Measurements from ENCODE around the gene NPIPA7. TPM values are rescaled to one million over a fixed set of nuclear protein-coding genes. Genes with fewer than 3 reads are reported as not detected.
"Not testable (repeated sequence)": the region's sequence is repeated elsewhere in the genome, so short reads cannot be mapped to it uniquely, and the experiment has no call there.

The NPIPA7 gene
- polyA plus RNA-seq, result 1 to 10 TPM in 1 of 3 donors, under 1 TPM in 1, not detected in 1; 0.90 to 1.0 TPM

- not testable (repeated sequence) for H3K4me3 Mint-ChIP-seq; H3K4me1 Mint-ChIP-seq; H3K27me3 Mint-ChIP-seq (ENCODE audit: low read depth in 3 of 3); H3K27ac Mint-ChIP-seq; DNase-seq; H3K36me3 Mint-ChIP-seq; H3K9me3 Mint-ChIP-seq
Measured at GRCh38 chr16:16378840-16379239, at the start of gene NPIPA7. TSS of gene NPIPA7 (plus strand) at chr16:16379140. CDS start at chr16:16379245, 105 bp downstream.

GRCh38 chr16:16331466-16331865, 47.5 kb upstream of the NPIPA7 start:
- DNase-seq; H3K4me1 Mint-ChIP-seq; H3K27me3 Mint-ChIP-seq (ENCODE audit: low read depth in 3 of 3); H3K36me3 Mint-ChIP-seq; H3K4me3 Mint-ChIP-seq; H3K27ac Mint-ChIP-seq; H3K9me3 Mint-ChIP-seq: not testable (repeated sequence)

- H3K9me3 Mint-ChIP-seq; H3K27me3 Mint-ChIP-seq (ENCODE audit: low read depth in 3 of 3); H3K4me3 Mint-ChIP-seq; H3K27ac Mint-ChIP-seq; H3K36me3 Mint-ChIP-seq; H3K4me1 Mint-ChIP-seq; DNase-seq: not testable (repeated sequence)
Measured at GRCh38 chr16:16357556-16357955, 21.4 kb upstream of the NPIPA7 start.

GRCh38 chr16:16358539-16359240, 20.2 kb upstream of the NPIPA7 start:
- H3K27ac Mint-ChIP-seq; H3K36me3 Mint-ChIP-seq; DNase-seq; H3K4me3 Mint-ChIP-seq; H3K9me3 Mint-ChIP-seq; H3K4me1 Mint-ChIP-seq; H3K27me3 Mint-ChIP-seq (ENCODE audit: low read depth in 3 of 3): not testable (repeated sequence)

GRCh38 chr16:16363595-16363994, 15.3 kb upstream of the NPIPA7 start:
- H3K27me3 Mint-ChIP-seq (ENCODE audit: low read depth in 3 of 3); H3K4me1 Mint-ChIP-seq; H3K36me3 Mint-ChIP-seq; H3K9me3 Mint-ChIP-seq; H3K4me3 Mint-ChIP-seq; DNase-seq; H3K27ac Mint-ChIP-seq: not testable (repeated sequence)

- not testable (repeated sequence) for H3K27me3 Mint-ChIP-seq (ENCODE audit: low read depth in 3 of 3); H3K4me1 Mint-ChIP-seq; H3K36me3 Mint-ChIP-seq; H3K9me3 Mint-ChIP-seq; H3K4me3 Mint-ChIP-seq; DNase-seq; H3K27ac Mint-ChIP-seq
Measured at GRCh38 chr16:16364100-16364499, 14.8 kb upstream of the NPIPA7 start.

GRCh38 chr16:16364701-16365100, 14.2 kb upstream of the NPIPA7 start:
- H3K9me3 Mint-ChIP-seq; H3K27ac Mint-ChIP-seq; DNase-seq; H3K36me3 Mint-ChIP-seq; H3K4me3 Mint-ChIP-seq; H3K27me3 Mint-ChIP-seq (ENCODE audit: low read depth in 3 of 3); H3K4me1 Mint-ChIP-seq: not testable (repeated sequence)

- not testable (repeated sequence) for H3K4me3 Mint-ChIP-seq; H3K27ac Mint-ChIP-seq; DNase-seq; H3K27me3 Mint-ChIP-seq (ENCODE audit: low read depth in 3 of 3); H3K4me1 Mint-ChIP-seq; H3K9me3 Mint-ChIP-seq; H3K36me3 Mint-ChIP-seq
Measured at GRCh38 chr16:16365319-16365718, 13.6 kb upstream of the NPIPA7 start.

GRCh38 chr16:16365851-16366250, 13.1 kb upstream of the NPIPA7 start:
- not testable (repeated sequence) for H3K27me3 Mint-ChIP-seq (ENCODE audit: low read depth in 3 of 3); H3K9me3 Mint-ChIP-seq; H3K27ac Mint-ChIP-seq; H3K36me3 Mint-ChIP-seq; H3K4me3 Mint-ChIP-seq; H3K4me1 Mint-ChIP-seq; DNase-seq

- H3K27me3 Mint-ChIP-seq (ENCODE audit: low read depth in 3 of 3); H3K4me3 Mint-ChIP-seq; DNase-seq; H3K36me3 Mint-ChIP-seq; H3K4me1 Mint-ChIP-seq; H3K9me3 Mint-ChIP-seq; H3K27ac Mint-ChIP-seq: not testable (repeated sequence)
Measured at GRCh38 chr16:16366552-16367284, 12.2 kb upstream of the NPIPA7 start.

- H3K27ac Mint-ChIP-seq; H3K36me3 Mint-ChIP-seq; H3K4me3 Mint-ChIP-seq; H3K9me3 Mint-ChIP-seq; DNase-seq; H3K27me3 Mint-ChIP-seq (ENCODE audit: low read depth in 3 of 3); H3K4me1 Mint-ChIP-seq: not testable (repeated sequence)
Measured at GRCh38 chr16:16367285-16367628, 11.7 kb upstream of the NPIPA7 start.

- H3K27me3 Mint-ChIP-seq (ENCODE audit: low read depth in 3 of 3); DNase-seq; H3K36me3 Mint-ChIP-seq; H3K4me3 Mint-ChIP-seq; H3K27ac Mint-ChIP-seq; H3K9me3 Mint-ChIP-seq; H3K4me1 Mint-ChIP-seq: not testable (repeated sequence)
Measured at GRCh38 chr16:16369081-16369856, 9.7 kb upstream of the NPIPA7 start.

- DNase-seq; H3K9me3 Mint-ChIP-seq; H3K36me3 Mint-ChIP-seq; H3K27me3 Mint-ChIP-seq (ENCODE audit: low read depth in 3 of 3); H3K4me3 Mint-ChIP-seq; H3K4me1 Mint-ChIP-seq; H3K27ac Mint-ChIP-seq: not testable (repeated sequence)
Measured at GRCh38 chr16:16371136-16371735, 7.7 kb upstream of the NPIPA7 start.

- H3K9me3 Mint-ChIP-seq; H3K4me1 Mint-ChIP-seq; H3K27me3 Mint-ChIP-seq (ENCODE audit: low read depth in 3 of 3); H3K4me3 Mint-ChIP-seq; H3K27ac Mint-ChIP-seq; DNase-seq; H3K36me3 Mint-ChIP-seq: not testable (repeated sequence)
Measured at GRCh38 chr16:16374192-16374591, 4.7 kb upstream of the NPIPA7 start.

Measured in immature natural killer cell (primary cell).